Stimulated activated CD8-positive, alpha-beta memory T cell treated with anti-CD3 and anti-CD28 coated beads, Interleukin-2, amount 100 ng/mL, for 48 hours (primary cell): ENCODE measurements around the gene PCYOX1L.

Experiments used
- DNase-seq, 2 donors: peaks; one replicate each; pipeline ENCODE4 v3.0.0-alpha.2; 2020; ENCODE audit warnings: low read depth in 2 of 2

PCYOX1L gene

DNA sequence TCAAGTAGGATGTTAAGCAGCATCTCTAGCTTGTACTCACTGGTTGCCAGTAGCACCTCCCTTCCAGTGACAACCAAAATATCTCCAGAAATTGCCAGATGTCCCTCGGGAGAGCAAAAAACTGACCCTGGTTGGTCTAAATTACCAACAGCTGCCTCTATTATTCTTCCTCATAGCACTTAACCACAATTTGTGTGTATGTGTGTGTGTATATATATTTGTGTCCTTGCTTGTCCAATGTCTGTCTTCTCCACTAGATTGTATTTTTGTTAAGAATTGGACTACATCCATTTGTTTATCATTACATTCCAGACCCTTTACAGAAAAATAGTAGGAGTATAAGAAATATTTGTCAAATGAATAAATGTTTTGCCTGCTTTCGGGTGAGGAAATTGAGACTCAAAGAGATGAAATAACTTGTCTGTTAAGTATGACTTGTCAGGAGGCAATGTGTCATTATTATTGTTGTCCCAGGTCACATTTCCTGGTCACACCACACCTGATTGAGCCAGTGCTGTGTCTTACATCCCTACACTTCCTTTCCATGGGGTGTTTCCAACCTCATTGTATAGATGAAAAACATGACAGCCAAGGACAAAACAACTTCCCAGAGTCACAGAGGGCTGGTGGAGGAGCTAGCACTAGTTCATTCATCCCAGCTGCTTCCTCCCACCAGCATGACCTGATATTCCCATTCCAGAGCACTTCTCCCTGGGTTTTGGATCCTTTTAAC is 24.0 kb upstream of the PCYOX1L start:
- no peak for DNase-seq

DNA sequence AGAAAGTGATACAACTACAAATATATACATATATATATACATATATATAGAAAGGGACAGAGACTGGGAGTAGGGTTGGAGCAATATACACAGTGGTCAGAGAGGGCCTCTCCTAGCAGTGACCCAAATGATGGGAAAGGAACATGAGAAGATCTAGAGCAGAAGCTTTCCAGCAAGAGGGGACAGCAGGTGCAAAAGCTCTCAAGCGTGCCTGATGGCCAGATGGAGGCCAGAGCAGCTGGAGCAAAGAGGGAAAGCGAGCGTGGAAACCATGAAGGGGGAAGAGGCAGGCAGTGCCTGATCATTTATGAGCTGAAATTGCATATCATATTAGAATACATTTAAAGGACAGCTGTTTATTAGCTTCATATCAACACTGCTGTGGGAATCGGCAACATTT is 20.1 kb upstream of the PCYOX1L start:
- DNase-seq, result no peak

- DNase-seq, result no peak
Observed at GRCh38 chr5:149338364-149338763, 19.5 kb upstream of the PCYOX1L start.

DNA sequence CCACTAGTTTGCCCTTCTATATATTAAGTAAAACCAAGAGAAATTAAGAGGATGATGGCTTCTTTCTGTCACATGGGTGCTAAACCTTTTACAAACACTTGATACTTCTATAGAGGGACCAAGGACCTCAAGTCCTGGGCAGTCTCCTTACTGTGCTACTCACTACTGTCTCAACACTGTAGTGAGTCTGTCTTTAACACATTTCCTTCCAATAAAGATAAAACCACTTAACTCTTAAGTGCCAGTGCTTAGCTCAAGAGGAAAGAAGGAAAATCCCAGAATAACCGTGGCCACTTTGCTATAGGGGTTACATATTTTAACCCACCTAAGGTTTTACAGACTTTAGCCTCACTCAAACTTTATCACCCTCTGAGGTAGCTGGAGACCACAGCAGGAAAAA is 16.9 kb upstream of the PCYOX1L start:
- DNase-seq, result no peak

DNA sequence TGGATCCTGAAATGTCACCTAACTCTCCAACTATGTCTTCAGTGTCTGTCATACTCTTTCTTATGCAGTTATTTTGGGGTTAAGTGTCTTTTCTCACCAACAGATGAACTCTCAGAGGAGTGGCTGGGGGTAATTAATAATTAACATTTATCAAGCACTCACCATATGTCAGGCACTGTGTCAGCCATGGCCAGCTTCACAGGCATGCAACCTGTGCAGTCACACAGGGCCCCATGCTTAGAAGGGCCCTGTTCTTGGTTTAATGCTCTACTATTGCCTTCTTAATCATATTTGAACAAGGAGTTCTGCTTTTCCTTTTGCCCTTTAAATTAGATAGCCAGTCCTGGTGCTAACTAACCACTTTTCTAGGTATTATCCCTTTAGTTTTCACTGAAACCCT is 16.0 kb upstream of the PCYOX1L start:
- DNase-seq, result no peak

DNA sequence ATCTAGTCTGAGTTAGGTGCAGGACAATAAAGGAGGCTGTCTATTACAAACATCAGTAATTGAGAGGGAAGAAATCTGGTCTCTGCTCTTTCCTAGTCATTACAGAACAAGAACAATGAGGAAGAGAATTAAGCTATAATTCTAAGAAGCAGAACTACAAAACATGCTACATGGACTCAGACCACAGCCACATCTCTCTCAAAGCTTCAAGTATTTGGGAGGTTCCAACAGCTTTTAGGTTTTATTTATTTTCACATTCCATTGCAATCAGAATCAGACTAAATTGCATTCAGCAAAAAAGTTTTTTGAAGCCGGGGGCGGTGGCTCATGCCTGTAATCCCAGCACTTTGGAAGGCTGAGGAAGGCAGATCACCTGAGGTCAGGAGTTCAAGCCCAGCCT is 13.7 kb upstream of the PCYOX1L start:
- no peak for DNase-seq

DNA sequence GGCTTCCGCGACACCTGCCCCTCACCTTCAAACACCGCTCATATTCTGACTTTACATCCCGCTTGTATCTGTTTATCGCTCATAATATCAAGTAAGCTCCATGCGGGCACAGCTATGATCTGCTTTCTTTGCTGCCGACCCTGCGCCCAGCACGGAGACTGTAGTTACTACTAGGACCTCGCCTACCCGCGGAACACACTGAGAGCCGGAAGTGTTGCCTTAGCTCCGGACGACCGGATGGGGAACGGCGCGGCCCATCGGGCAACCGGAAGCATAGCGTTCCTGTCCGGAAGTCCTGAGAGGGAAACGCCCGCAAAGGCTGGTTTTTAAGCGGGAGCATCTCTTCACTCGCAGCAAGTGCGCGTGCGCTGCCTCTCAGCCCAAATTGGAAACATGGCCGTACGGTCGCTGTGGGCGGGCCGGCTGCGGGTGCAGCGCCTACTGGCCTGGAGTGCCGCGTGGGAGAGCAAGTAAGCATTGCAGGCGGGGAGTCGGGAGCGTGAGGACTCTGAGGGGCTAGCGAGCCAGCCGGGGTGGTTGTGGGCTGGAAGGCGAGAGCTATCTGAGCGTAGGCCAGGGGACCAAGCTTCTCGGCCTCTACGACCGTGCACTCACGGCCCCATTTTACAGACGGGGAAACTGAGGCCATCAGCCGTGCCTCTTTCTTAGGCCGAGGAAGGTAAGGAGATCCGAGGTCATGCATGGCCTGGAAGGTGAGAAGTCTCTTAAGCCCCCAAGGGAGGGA is 12.5 kb upstream of the PCYOX1L start, which contains the start of gene GRPEL2:
TSS of gene GRPEL2 (plus strand) at position 353 of the 745 bp plus-strand sequence. CDS start at position 394, 41 bp downstream.
- DNase-seq, result peak; percentile 88 to 93

DNA sequence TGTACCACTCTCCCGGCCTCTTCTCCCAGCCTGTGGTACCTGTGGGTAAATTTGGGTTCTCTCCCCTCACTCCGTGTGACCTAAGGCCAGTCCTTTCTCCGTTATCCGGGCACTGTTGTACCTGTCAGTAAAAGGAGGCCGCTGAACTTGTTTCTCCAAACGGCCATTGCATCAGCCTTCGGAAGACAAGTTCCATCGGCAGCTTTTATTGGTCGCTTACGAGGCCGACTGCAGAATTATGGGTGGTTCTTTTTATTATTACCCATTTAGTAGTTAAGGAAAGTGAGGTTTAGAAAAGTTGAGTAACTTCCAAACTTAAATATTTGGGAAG is 12.0 kb upstream of the PCYOX1L start:
- no peak for DNase-seq

DNA sequence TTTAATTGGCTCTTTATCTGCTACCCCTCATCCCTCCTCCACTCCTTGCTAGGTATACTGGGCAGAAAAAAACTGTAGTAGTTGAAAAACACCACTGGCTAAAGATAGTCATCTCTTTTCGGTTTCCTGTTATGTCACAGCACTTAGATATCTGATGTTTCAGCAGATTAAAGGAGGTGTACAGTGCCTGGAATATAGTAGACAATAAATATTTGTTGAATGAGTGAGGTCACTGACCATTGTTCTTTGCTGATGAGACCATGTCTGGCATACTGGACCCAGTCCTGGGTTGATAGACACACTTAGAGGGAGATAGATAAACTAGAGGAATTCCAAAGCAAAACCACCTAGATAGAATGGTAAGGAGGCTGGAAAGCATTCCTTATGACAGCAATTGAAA is 9.3 kb upstream of the PCYOX1L start:
- no peak for DNase-seq

GRCh38 chr5:149349382-149349781 is 8.5 kb upstream of the PCYOX1L start:
- no peak for DNase-seq

DNA sequence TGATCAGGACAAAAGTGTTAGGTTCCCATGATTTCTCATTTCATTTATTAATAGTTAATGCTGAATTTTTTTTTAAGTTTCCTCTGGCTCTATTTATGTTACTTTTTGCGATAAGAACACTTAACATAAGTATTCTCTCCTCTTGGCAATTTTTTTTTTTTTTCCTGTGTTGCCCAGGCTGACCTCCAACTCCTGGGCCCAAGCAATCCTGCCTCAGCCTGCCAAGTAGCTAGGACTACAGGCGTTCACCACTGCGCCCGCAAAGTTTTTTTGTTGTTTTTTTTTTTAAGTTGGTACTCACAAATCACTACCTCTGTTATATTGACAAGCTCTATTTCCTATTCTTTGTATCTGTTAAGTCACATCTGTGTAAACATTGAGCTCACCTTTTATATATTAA is 5.7 kb upstream of the PCYOX1L start:
- no peak for DNase-seq

GRCh38 chr5:149353911-149354310 is 3.9 kb upstream of the PCYOX1L start:
- no peak for DNase-seq

GRCh38 chr5:149355688-149356087 is 2.2 kb upstream of the PCYOX1L start:
- peak in 1 of 2 donors; percentile 9 for DNase-seq

DNA sequence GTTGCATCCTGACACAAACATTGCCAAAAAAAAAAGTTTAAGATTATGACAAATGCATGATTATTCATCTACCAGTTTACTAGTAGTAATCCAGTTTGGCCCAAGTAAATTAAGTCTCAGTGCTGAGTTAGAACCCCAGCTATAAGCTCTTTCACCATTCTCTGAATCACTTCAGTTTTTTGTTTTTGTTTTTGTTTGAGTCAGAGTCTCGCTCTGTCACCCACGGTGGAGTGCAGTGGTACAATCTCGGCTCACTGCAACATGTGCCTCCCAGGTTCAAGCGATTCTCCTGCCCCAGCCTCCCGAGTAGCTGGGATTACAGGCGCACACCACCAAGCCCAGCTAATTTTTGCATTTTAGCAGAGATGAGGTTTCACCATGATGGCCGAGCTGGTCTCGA is 1.5 kb upstream of the PCYOX1L start:
- DNase-seq, result peak in 1 of 2 donors; percentile 8

GRCh38 chr5:149358294-149358651 is 427 bp downstream of the PCYOX1L start:
- DNase-seq, result no peak

GRCh38 chr5:149358868-149359495 is 1.1 kb downstream of the PCYOX1L start:
- DNase-seq, result no peak

- no peak for DNase-seq
Observed at GRCh38 chr5:149360272-149360671, 2.4 kb downstream of the PCYOX1L start.

DNA sequence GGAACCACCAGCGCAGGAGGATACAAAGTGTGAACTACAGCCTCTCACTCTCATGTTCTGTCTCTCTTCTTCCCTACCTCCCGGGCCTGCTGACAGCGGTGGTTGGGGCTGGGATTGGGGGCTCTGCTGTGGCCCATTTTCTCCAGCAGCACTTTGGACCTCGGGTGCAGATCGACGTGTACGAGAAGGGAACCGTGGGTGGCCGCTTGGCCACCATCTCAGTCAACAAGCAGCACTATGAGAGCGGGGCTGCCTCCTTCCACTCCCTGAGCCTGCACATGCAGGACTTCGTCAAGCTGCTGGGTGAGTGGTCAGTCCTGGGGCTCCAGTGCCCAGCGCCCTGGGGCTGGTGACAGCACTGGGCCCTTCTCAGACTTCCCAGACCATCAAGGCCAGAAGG is 4.7 kb downstream of the PCYOX1L start:
- DNase-seq, result no peak

DNA sequence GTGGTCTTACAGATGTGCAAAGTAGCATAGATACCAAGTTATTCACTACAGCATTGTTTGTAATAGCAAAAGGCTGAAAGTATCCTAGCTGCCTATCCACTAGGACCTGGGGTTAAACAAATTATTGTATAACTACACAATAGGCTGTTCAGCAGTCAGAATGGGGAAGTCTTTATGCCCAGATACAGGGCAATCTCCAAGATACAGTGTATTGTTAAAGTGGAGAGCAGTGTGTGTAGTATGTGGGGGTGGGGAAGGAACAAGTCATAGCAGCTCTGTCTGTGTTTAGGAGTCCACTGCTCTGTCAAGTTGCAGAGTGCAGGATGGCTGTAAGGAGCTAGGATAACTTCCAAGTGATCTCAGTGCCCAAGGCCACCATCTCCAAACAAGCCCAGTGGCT is 5.5 kb downstream of the PCYOX1L start:
- no peak for DNase-seq

GRCh38 chr5:149363936-149364335 is 6.1 kb downstream of the PCYOX1L start:
- DNase-seq, result no peak

GRCh38 chr5:149364719-149365118 is 6.9 kb downstream of the PCYOX1L start:
- no peak for DNase-seq

DNA sequence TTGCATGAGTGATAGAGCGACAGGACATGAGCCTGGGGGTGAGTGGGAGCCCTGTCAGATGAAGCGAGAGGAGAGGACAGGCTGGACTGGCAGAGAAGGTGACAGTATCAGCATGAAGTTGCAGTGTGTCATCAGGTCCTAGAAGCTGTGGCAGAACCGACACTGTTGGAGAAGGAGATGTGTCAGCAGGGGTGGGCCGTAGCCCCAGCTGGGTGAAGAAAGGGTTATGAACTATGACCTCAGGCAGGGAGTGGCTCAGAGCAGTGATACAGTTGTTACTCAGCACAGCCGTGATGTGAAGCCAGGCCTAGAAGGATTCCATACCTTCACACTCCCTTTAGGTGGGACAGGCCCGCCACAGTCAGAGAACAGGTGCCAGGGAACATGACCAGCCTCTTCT is 7.6 kb downstream of the PCYOX1L start:
- no peak for DNase-seq

DNA sequence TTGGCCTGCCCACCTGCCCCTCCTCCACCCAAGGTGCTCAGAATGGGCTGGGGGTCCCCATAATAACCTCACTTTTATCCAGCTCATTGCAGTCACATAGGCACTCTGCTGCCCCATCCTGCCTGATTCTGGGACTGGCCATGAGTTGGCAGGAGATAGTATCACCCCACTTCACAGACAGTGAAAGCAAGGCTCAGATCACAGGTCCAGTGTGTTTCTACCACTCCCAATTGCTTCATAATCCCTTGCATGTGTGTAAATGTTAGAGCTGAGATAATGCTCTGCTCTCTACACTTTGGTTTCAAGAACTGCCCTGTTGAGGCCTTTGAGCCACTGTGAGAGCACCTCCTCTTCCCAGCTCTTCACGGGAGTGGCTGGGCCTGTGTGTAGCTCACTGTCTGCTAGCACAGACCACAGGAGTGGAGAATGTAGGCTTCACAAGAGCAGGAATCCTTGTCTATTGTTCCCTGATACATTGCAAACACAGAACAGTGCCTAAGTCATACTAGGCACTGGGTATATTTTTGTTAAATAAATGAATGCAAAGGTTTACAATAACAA is 8.4 kb downstream of the PCYOX1L start:
- DNase-seq, result no peak
